ENCODE measurements around the gene AGMAT. TPM values are rescaled to one million over a fixed set of nuclear protein-coding genes. Genes with fewer than 3 reads are reported as not detected.

The AGMAT gene
- total and polyA plus RNA-seq, 3 donors from 2014 or later, result 0.99 to 1.8 (median 1.5) TPM

- TF ChIP-seq POLR2A (IDR thresholded peaks at IDR 0.05), result no peak
- no peak for TF ChIP-seq CTCF (IDR thresholded peaks at IDR 0.05)
- Histone ChIP-seq H3K9me3 (no peaks in the 10 kb centered on the region), H3K4me3 (no peak overlapping the region), H3K27ac (no peak overlapping the region), H3K36me3 (ENCODE audit: low read depth, missing control alignments) (no peaks in the 10 kb centered on the region), H3K4me1 (no peaks in the 10 kb centered on the region), H3K27me3 (no peaks in the 10 kb centered on the region)
- no peak for DNase-seq
- intact Hi-C loops (cut with DNase I; ENCODE audit: low total_unique reads), result no loop called here
- WGBS, 2 donors, result 88 to 90% methylated on average over 6 of the region's 6 CpGs
Observed at GRCh38 chr1:15550573-15550972, 34.3 kb downstream of the AGMAT start.

- Histone ChIP-seq H3K4me1 (no peaks in the 10 kb centered on the region), H3K4me3 (no peak overlapping the region), H3K36me3 (ENCODE audit: low read depth, missing control alignments) (no peaks in the 10 kb centered on the region), H3K9me3 (no peaks in the 10 kb centered on the region), H3K27me3 (no peaks in the 10 kb centered on the region), H3K27ac (no peak overlapping the region)
- TF ChIP-seq POLR2A (IDR thresholded peaks at IDR 0.05), result no peak
- no peak for TF ChIP-seq CTCF (IDR thresholded peaks at IDR 0.05)
- no peak for DNase-seq
- intact Hi-C loops (cut with DNase I; ENCODE audit: low total_unique reads), result no loop called here
- WGBS, 2 donors, result 91% methylated on average over 2 of the region's 2 CpGs
Observed at GRCh38 chr1:15546641-15547040, 38.2 kb downstream of the AGMAT start.

- no peak overlapping the region for H3K4me3 ChIP-seq
- TF ChIP-seq CTCF (IDR thresholded peaks at IDR 0.05) (no peak), POLR2A (IDR thresholded peaks at IDR 0.05) (no peak)
- no peaks in the 10 kb centered on the region for H3K27me3 ChIP-seq
- 87 to 89% methylated on average over 12 of the region's 12 CpGs for WGBS, 2 donors
- H3K9me3 ChIP-seq, result no peaks in the 10 kb centered on the region
- intact Hi-C loops (cut with DNase I; ENCODE audit: low total_unique reads), result no loop called here
- H3K4me1 ChIP-seq, result no peaks in the 10 kb centered on the region
- no peaks in the 10 kb centered on the region for H3K36me3 ChIP-seq (ENCODE audit: low read depth, missing control alignments)
- no peak for DNase-seq
- H3K27ac ChIP-seq, result no peak overlapping the region
Observed at GRCh38 chr1:15543589-15544568, 41.0 kb downstream of the AGMAT start.

GRCh38 chr1:15543251-15543588, 41.6 kb downstream of the AGMAT start:
- TF ChIP-seq POLR2A (IDR thresholded peaks at IDR 0.05) (no peak), CTCF (IDR thresholded peaks at IDR 0.05) (no peak)
- Histone ChIP-seq H3K36me3 (ENCODE audit: low read depth, missing control alignments) (no peaks in the 10 kb centered on the region), H3K27me3 (no peaks in the 10 kb centered on the region), H3K27ac (no peak overlapping the region), H3K4me3 (no peak overlapping the region), H3K9me3 (no peaks in the 10 kb centered on the region), H3K4me1 (no peaks in the 10 kb centered on the region)
- intact Hi-C loops (cut with DNase I; ENCODE audit: low total_unique reads), result no loop called here
- 89 to 95% methylated on average over 5 of the region's 5 CpGs for WGBS, 2 donors
- no peak for DNase-seq

Data from testis (tissue), 3 donors.